K562 (cell line): ENCODE results near the gene FYB1. TPM values are rescaled to one million over a fixed set of nuclear protein-coding genes. Genes with fewer than 3 reads are reported as not detected.

ENCODE experiments used
- ATAC-seq: fragments of 200-7000 bp; cut with Tn5 transposase; 3 replicates; pipeline ENCODE4 v1.9.1; 2020; ENCODE audit warnings: moderate library complexity
- BruUV-seq: library from RNA; stranded (reverse); fragments of 400-500 nt; replicated peaks from 2 replicates; lab custom pipeline; 2021; lab: Mats Ljungman, UMichigan
- CTCF ChIA-PET: fragments of 300-600 bp; formaldehyde crosslinking; extraction: SDS; loops from one replicate; lab custom pipeline; 2021; ENCODE audit warnings: low intra/inter-chr PET ratio; lab: Yijun Ruan, JAX
- POLR2A ChIA-PET: fragments of 300-600, 350-650 bp; sonication (Branson Sonifier 250); formaldehyde crosslinking; extraction: SDS; loops from one replicate; lab custom pipeline; 2021; ENCODE audit warnings: antibody characterized with exemption, inconsistent platforms; lab: Yijun Ruan, JAX
- DNase-seq, 4 experiments: peaks; one replicate each; pipeline versions ENCODE4 v3.0.0 to v3.0.0-alpha.2; 2011 to 2018; ENCODE audit warnings: low spot score in 3 of 4, mixed read lengths in 3 of 4; ENCODE audit errors: extremely low read depth in 1 of 4
- FAIRE-seq: peaks from 2 replicates; lab custom pipeline; 2011; peaks lifted over from hg19 to GRCh38; lab: Jason Lieb, UNC
- H2AFZ ChIP-seq: 2 replicates; pipeline ENCODE4 v1.6.0; 2011; ENCODE audit warnings: low read depth, low read length, control low read depth, inconsistent platforms
- H3K27ac ChIP-seq: fragments of 200-600 bp; 3 replicates; pipeline ENCODE4 v1.8.0; 2011; ENCODE audit warnings: low read depth, mild to moderate bottlenecking, control low read depth, inconsistent platforms, low read length, moderate library complexity, mixed read lengths; ENCODE audit errors: extremely low read depth
- H3K27me3 ChIP-seq, 2 experiments: fragments of 300-600 bp in 1 of 2; 2 replicates in 1 of 2; 3 replicates in 1 of 2; pipeline versions ENCODE4 v1.6.0 to v1.8.0; 2011; ENCODE audit warnings: inconsistent platforms in 2 of 2, low read length in 2 of 2, mild to moderate bottlenecking in 1 of 2, mixed read lengths in 1 of 2, moderate library complexity in 1 of 2; ENCODE audit not compliant: control insufficient read depth in 2 of 2, insufficient read depth in 2 of 2
- H3K36me3 ChIP-seq: fragments of 300-600 bp; 3 replicates; pipeline ENCODE4 v1.8.0; 2011; ENCODE audit warnings: mild to moderate bottlenecking, low read length, inconsistent platforms; ENCODE audit not compliant: control insufficient read depth, insufficient read depth
- H3K4me1 ChIP-seq, 2 experiments: fragments of 200-600 bp in 1 of 2; replicated peaks in 1 of 2; 2 replicates in 1 of 2; 3 replicates in 1 of 2; pipeline versions ENCODE4 v1.5.1 to v1.8.0; 2011; ENCODE audit warnings: inconsistent platforms in 2 of 2, low read length in 2 of 2, mild to moderate bottlenecking in 1 of 2, mixed read lengths in 1 of 2, moderate library complexity in 1 of 2; ENCODE audit not compliant: control insufficient read depth in 2 of 2, insufficient read depth in 2 of 2
- H3K4me2 ChIP-seq: 2 replicates; pipeline ENCODE4 v1.6.1; 2011; ENCODE audit warnings: low read length, control low read depth, inconsistent platforms, mixed read lengths; ENCODE audit not compliant: insufficient read depth
- H3K4me3 ChIP-seq: fragments of 200-600 bp; sonication (generic), shearing (Covaris generic); 2 replicates; pipeline ENCODE4 v1.5.1; 2016; ENCODE audit warnings: control low read depth, inconsistent platforms
- H3K79me2 ChIP-seq: fragments of 200-600 bp; 3 replicates; pipeline ENCODE4 v1.8.0; 2011; ENCODE audit warnings: low read length, inconsistent platforms; ENCODE audit not compliant: control insufficient read depth, insufficient read depth
- H3K9ac ChIP-seq, 2 experiments: 2 replicates each; pipeline versions ENCODE4 v1.6.0 to v1.6.1; 2011; ENCODE audit warnings: low read depth in 2 of 2, low read length in 2 of 2, control low read depth in 1 of 2, inconsistent platforms in 1 of 2, mild to moderate bottlenecking in 1 of 2, mixed read lengths in 1 of 2; ENCODE audit not compliant: insufficient read depth in 1 of 2
- H3K9me1 ChIP-seq: one replicate; pipeline ENCODE4 v1.6.0; 2011; ENCODE audit warnings: inconsistent platforms, mild to moderate bottlenecking, low read length, moderate library complexity; ENCODE audit not compliant: control insufficient read depth, insufficient read depth
- H3K9me3 ChIP-seq: replicated peaks from 2 replicates; pipeline ENCODE4 v1.5.1; 2011; ENCODE audit warnings: low read depth, low read length, inconsistent platforms; ENCODE audit not compliant: control insufficient read depth, insufficient read depth
- H4K20me1 ChIP-seq: replicated peaks from 2 replicates; pipeline ENCODE4 v1.6.1; 2011; ENCODE audit warnings: low read length, inconsistent platforms, mixed read lengths; ENCODE audit not compliant: control insufficient read depth, insufficient read depth
- CEBPZ ChIP-seq: fragments of 150-350 bp; IDR thresholded peaks from 2 replicates; pipeline ENCODE4 v1.6.1; 2014; ENCODE audit warnings: low read depth, mild to moderate bottlenecking, low read length, borderline replicate concordance
- ZNF197 ChIP-seq: fragments of 200-800 bp; sonication (Bioruptor generic); IDR thresholded peaks from 2 replicates; pipeline ENCODE4 v1.6.1; 2016; ENCODE audit warnings: low read depth, missing genetic modification characterization, missing compliant biosample characterization
- in situ Hi-C: fragments of 300-500 bp; cut with MboI; formaldehyde crosslinking; loops from 4 replicates; pipeline ENCODE4 v1.15.0; 2018; ENCODE audit warnings: inconsistent platforms, mixed read lengths
- intact Hi-C: fragments of 100-400 bp; cut with micrococcal nuclease; formaldehyde crosslinking; loops from 2 replicates; pipeline ENCODE4 v1.14.2; 2022
- polyA plus RNA-seq, 8 experiments: library from polyadenylated mRNA; depleted of rRNA in 4 of 8; stranded (reverse) in 5 of 8; unstranded in 3 of 8; fragments of >200 nt; fragmentation: Nextera tagmentation in 2 of 8; fragmentation: Illumina TruSeq in 1 of 8; extraction: Ambion mirVana in 2 of 8; extraction: Trizol in 1 of 8; gene quantifications; 2 replicates each; pipeline versions ENCODE4 v1.2.1 to v1.2.3, GENCODE V29; 2011 to 2014; ENCODE audit warnings: inconsistent platforms in 1 of 8, missing spikeins in 1 of 8
- total RNA-seq, 7 experiments: library from RNA; depleted of rRNA in 6 of 7; stranded (reverse); fragments of >200 nt in 6 of 7; fragmentation: Illumina TruSeq in 2 of 7; extraction: Trizol in 2 of 7; gene quantifications; 2 replicates each; pipeline versions ENCODE4 v1.2.1 to v1.2.3, GENCODE V29; 2011 to 2021; ENCODE audit warnings: low replicate concordance in 1 of 7
- TF ChIP-seq, protein P1 (sequence below): fragments of 450-650 bp; formaldehyde crosslinking; IDR thresholded peaks from 2 replicates; pipeline ENCODE4 v1.4.0; 2022; ENCODE audit warnings: missing genetic modification characterization

Gene FYB1
- total and polyA plus RNA-seq, 9 of the 15 experiments (the other 6 are each of a cell fraction or from before 2014, with no cell fraction given), result 4.7 to 31.5 (median 9.7) TPM

GRCh38 chr5:39100301-39100850 lies 119.0 kb downstream of the FYB1 start (continued):
- TF ChIP-seq, protein P1, sequence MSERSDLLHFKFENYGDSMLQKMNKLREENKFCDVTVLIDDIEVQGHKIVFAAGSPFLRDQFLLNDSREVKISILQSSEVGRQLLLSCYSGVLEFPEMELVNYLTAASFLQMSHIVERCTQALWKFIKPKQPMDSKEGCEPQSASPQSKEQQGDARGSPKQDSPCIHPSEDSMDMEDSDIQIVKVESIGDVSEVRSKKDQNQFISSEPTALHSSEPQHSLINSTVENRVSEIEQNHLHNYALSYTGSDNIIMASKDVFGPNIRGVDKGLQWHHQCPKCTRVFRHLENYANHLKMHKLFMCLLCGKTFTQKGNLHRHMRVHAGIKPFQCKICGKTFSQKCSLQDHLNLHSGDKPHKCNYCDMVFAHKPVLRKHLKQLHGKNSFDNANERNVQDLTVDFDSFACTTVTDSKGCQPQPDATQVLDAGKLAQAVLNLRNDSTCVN (CRISPR knock-in tag), result no peak
- no peak for TF ChIP-seq ZNF197 (CRISPR knock-in tag)

DNA sequence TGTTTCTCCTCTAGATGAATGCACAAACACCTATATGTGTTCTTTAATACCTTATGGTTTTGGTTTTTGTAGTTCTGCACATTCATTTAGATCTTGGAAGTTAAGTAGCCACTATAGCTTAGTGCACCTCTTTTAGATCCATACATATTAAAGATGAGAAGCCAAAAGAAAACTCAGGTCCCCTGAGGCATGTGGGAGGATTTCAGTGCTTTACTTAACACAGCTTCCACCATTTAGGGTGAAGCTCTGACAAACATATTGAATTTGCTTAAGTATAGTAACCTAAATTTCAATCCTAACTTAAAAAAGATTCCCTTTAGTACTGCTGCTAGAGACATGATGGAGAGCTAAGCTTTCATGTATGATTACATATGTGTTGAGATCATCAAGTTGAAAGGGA lies 119.5 kb downstream of the FYB1 start:
- Histone ChIP-seq H4K20me1 (no peaks in the 10 kb centered on the region), H3K79me2 (no peaks in the 10 kb centered on the region), H3K36me3 (no peaks in the 10 kb centered on the region), H2AFZ (no peak overlapping the region), H3K4me1 (peaks cover 10 to 28% of the 10 kb centered on the region in 2 experiments)
- ATAC-seq (no peak), DNase-seq (no peak)
- no TSS peak for BruUV-seq
- CTCF ChIA-PET, result no interaction called here
- in situ Hi-C loops, result no loop called here
- no peak for TF ChIP-seq CEBPZ
- TF ChIP-seq, all 486 proteins: peak for 0
- intact Hi-C loops, result no loop called here
- Histone ChIP-seq H3K4me3 (no peak overlapping the region), H3K4me2 (no peak overlapping the region), H3K9me3 (no peaks in the 10 kb centered on the region), H3K9ac (no peak overlapping the region), H3K27ac (no peak overlapping the region), H3K9me1 (no peaks in the 10 kb centered on the region), H3K27me3 (no peaks in the 10 kb centered on the region)
- POLR2A ChIA-PET, result interaction anchor here (0.6 to 1.3 kb wide), 4 partner anchors 8 to 95 kb away, joined by 3 to 5 read pairs (median 4); no protein-coding TSS in a partner anchor
- no peak for FAIRE-seq
